WTC11 (cell line): ENCODE results near the gene CREB3L4. TPM values are rescaled to one million over a fixed set of nuclear protein-coding genes. Genes with fewer than 3 reads are reported as not detected.

Experiments
- CREM ChIP-seq: sonication (generic); formaldehyde crosslinking; IDR thresholded peaks from 2 replicates; pipeline ENCODE4 v1.8.1; 2022; ENCODE audit warnings: mild to moderate bottlenecking, missing genetic modification reagents, moderate library complexity
- ESRRA ChIP-seq: sonication (generic); formaldehyde crosslinking; IDR thresholded peaks from 2 replicates; pipeline ENCODE4 v1.8.1; 2022; ENCODE audit warnings: mild to moderate bottlenecking, missing genetic modification reagents, borderline replicate concordance
- FOXK1 ChIP-seq: sonication (generic); formaldehyde crosslinking; IDR thresholded peaks from 2 replicates; pipeline ENCODE4 v1.8.0; 2022; ENCODE audit warnings: mild to moderate bottlenecking, moderate library complexity, missing genetic modification reagents
- HMGA2 ChIP-seq: fragments of 250-450 bp; sonication (Bioruptor Pico); IDR thresholded peaks from 2 replicates; pipeline ENCODE4 v1.4.0; 2021; ENCODE audit warnings: mild to moderate bottlenecking, moderate library complexity
- MXD4 ChIP-seq: fragments of 250-450 bp; sonication (Bioruptor Pico); IDR thresholded peaks from 2 replicates; pipeline ENCODE4 v1.8.0; 2021; ENCODE audit warnings: mild to moderate bottlenecking, moderate library complexity, borderline replicate concordance
- NR3C1 ChIP-seq: sonication (generic); formaldehyde crosslinking; conservative IDR thresholded peaks from 2 replicates; pipeline ENCODE4 v1.8.1; 2023; ENCODE audit warnings: low read depth, mild to moderate bottlenecking, missing genetic modification reagents
- OVOL2 ChIP-seq: fragments of 250-450 bp; sonication (Bioruptor Pico); IDR thresholded peaks from 2 replicates; pipeline ENCODE4 v1.9.0; 2021; ENCODE audit warnings: mild to moderate bottlenecking, borderline replicate concordance
- RELA ChIP-seq: sonication (generic); formaldehyde crosslinking; IDR thresholded peaks from 2 replicates; pipeline ENCODE4 v1.8.1; 2022; ENCODE audit warnings: missing genetic modification reagents, mild to moderate bottlenecking, borderline replicate concordance
- SMAD4 ChIP-seq: sonication (generic); formaldehyde crosslinking; IDR thresholded peaks from 2 replicates; pipeline ENCODE4 v1.8.0; 2022; ENCODE audit warnings: mild to moderate bottlenecking, missing genetic modification reagents
- ZNF219 ChIP-seq: sonication (generic); formaldehyde crosslinking; IDR thresholded peaks from 2 replicates; pipeline ENCODE4 v1.8.0; 2023; ENCODE audit warnings: missing genetic modification reagents, mild to moderate bottlenecking, borderline replicate concordance
- ZNF263 ChIP-seq: sonication (generic); formaldehyde crosslinking; IDR thresholded peaks from 2 replicates; pipeline ENCODE4 v1.8.1; 2022; ENCODE audit warnings: low read depth, mild to moderate bottlenecking, moderate library complexity, missing genetic modification reagents
- ZNF317 ChIP-seq: sonication (generic); formaldehyde crosslinking; IDR thresholded peaks from 2 replicates; pipeline ENCODE4 v1.8.1; 2023; ENCODE audit warnings: low read depth, mild to moderate bottlenecking, moderate library complexity, missing genetic modification reagents, borderline replicate concordance
- ZNF423 ChIP-seq: fragments of 250-450 bp; sonication (Bioruptor Pico); IDR thresholded peaks from 2 replicates; pipeline ENCODE4 v2.1.2; 2022; ENCODE audit warnings: mild to moderate bottlenecking, moderate library complexity
- total RNA-seq: library from RNA; stranded (reverse); gene quantifications from 3 replicates; pipeline ENCODE4 v1.2.3, GENCODE V29; 2021
- TF ChIP-seq, protein P1 (sequence below): fragments of 250-450 bp; sonication (Bioruptor Pico); IDR thresholded peaks from 2 replicates; pipeline ENCODE4 v1.9.0; 2021; ENCODE audit warnings: mild to moderate bottlenecking
- TF ChIP-seq, protein P2 (sequence below): sonication (generic); formaldehyde crosslinking; IDR thresholded peaks from 2 replicates; pipeline ENCODE4 v1.8.1; 2022; ENCODE audit warnings: low read depth, missing genetic modification reagents, borderline replicate concordance
- TF ChIP-seq, protein P3 (sequence below): fragments of 250-450 bp; sonication (Bioruptor Pico); IDR thresholded peaks from 2 replicates; pipeline ENCODE4 v1.9.0; 2021; ENCODE audit warnings: mild to moderate bottlenecking, borderline replicate concordance
- TF ChIP-seq, protein P4 (sequence below): sonication (generic); formaldehyde crosslinking; conservative IDR thresholded peaks from 2 replicates; pipeline ENCODE4 v1.8.1; 2023; ENCODE audit warnings: mild to moderate bottlenecking, low read depth, missing genetic modification reagents, moderate library complexity
- TF ChIP-seq, protein P5 (sequence below): fragments of 200-600 bp; IDR thresholded peaks from 2 replicates; pipeline ENCODE4 v1.8.0; 2022; ENCODE audit warnings: antibody characterized with exemption
- TF ChIP-seq, protein P6 (sequence below): sonication (generic); formaldehyde crosslinking; IDR thresholded peaks from 2 replicates; pipeline ENCODE4 v1.8.1; 2023; ENCODE audit warnings: mild to moderate bottlenecking, moderate library complexity, missing genetic modification reagents
- TF ChIP-seq, protein P7 (sequence below): sonication (generic); formaldehyde crosslinking; IDR thresholded peaks from 2 replicates; pipeline ENCODE4 v1.8.1; 2023; ENCODE audit warnings: mild to moderate bottlenecking, missing genetic modification reagents

Gene CREB3L4
- total RNA-seq, 1 experiment from 2014 or later: 33.1 TPM

DNA sequence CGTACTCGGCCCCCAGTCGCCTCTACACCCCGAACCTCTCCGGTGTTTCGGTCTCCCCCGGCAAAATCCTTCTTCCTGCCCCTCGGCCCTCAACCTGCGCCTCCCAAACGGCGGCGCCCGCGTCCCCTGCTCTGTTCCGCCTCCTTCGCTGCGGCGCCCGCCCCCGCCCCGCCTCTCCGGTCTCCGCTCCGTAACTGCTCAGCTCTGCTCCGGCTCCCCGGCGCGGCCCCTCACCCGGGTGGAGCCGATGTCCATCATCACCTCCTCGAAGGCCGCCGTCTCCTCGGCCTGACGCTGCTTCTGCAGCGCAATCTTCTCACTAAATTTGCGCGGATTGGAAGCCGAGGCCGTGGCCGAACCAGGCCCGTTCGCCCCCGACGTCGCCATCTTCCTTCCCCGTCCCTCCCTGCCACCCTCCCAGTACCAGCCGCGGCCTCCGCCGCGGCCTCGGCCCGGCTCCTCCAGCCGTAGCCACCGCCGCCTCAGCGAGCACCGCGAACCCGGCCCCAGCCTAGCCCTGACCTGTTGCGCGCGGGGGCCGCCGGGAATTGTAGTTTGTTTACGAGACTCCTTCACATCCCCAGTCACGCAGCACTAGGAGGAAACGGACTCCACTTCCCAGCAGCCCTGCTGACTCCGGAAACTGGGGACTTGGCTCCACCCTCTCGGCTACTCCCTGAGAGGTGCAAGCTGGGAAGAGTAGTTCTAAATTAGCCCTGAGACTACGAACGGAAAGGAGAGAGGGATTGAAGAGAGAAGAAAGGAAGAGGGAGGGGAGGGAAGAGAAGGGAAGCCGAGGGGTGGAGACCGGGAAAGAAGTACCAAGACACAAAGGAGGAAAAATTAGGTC is 9.4 kb upstream of the CREB3L4 start, which contains the start of gene CRTC2 (continued):
- TF ChIP-seq ZNF219 (CRISPR knock-in tag) (no peak; the same call in 1 of the 2 replicates), FOXK1 (CRISPR knock-in tag) (peak; percentile 97), HMGA2 (CRISPR knock-in tag) (no peak), CREM (no peak; the same call in 1 of the 2 replicates), OVOL2 (CRISPR knock-in tag) (no peak), ZNF263 (no peak), RELA (CRISPR knock-in tag) (peak; percentile 63; the same call in 1 of the 2 replicates), MXD4 (CRISPR knock-in tag) (no peak), SMAD4 (CRISPR knock-in tag) (no peak), NR3C1 (CRISPR knock-in tag) (no peak), ESRRA (CRISPR knock-in tag) (0 out of 2 replicates have a peak, but pooled peaks have one; percentile 63), ZNF423 (CRISPR knock-in tag) (no peak), ZNF317 (CRISPR knock-in tag) (no peak)
- TF ChIP-seq, protein P1, sequence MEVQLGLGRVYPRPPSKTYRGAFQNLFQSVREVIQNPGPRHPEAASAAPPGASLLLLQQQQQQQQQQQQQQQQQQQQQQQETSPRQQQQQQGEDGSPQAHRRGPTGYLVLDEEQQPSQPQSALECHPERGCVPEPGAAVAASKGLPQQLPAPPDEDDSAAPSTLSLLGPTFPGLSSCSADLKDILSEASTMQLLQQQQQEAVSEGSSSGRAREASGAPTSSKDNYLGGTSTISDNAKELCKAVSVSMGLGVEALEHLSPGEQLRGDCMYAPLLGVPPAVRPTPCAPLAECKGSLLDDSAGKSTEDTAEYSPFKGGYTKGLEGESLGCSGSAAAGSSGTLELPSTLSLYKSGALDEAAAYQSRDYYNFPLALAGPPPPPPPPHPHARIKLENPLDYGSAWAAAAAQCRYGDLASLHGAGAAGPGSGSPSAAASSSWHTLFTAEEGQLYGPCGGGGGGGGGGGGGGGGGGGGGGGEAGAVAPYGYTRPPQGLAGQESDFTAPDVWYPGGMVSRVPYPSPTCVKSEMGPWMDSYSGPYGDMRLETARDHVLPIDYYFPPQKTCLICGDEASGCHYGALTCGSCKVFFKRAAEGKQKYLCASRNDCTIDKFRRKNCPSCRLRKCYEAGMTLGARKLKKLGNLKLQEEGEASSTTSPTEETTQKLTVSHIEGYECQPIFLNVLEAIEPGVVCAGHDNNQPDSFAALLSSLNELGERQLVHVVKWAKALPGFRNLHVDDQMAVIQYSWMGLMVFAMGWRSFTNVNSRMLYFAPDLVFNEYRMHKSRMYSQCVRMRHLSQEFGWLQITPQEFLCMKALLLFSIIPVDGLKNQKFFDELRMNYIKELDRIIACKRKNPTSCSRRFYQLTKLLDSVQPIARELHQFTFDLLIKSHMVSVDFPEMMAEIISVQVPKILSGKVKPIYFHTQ: no peak
- TF ChIP-seq, protein P2, sequence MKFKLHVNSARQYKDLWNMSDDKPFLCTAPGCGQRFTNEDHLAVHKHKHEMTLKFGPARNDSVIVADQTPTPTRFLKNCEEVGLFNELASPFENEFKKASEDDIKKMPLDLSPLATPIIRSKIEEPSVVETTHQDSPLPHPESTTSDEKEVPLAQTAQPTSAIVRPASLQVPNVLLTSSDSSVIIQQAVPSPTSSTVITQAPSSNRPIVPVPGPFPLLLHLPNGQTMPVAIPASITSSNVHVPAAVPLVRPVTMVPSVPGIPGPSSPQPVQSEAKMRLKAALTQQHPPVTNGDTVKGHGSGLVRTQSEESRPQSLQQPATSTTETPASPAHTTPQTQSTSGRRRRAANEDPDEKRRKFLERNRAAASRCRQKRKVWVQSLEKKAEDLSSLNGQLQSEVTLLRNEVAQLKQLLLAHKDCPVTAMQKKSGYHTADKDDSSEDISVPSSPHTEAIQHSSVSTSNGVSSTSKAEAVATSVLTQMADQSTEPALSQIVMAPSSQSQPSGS (CRISPR knock-in tag): no peak
- TF ChIP-seq, protein P3, sequence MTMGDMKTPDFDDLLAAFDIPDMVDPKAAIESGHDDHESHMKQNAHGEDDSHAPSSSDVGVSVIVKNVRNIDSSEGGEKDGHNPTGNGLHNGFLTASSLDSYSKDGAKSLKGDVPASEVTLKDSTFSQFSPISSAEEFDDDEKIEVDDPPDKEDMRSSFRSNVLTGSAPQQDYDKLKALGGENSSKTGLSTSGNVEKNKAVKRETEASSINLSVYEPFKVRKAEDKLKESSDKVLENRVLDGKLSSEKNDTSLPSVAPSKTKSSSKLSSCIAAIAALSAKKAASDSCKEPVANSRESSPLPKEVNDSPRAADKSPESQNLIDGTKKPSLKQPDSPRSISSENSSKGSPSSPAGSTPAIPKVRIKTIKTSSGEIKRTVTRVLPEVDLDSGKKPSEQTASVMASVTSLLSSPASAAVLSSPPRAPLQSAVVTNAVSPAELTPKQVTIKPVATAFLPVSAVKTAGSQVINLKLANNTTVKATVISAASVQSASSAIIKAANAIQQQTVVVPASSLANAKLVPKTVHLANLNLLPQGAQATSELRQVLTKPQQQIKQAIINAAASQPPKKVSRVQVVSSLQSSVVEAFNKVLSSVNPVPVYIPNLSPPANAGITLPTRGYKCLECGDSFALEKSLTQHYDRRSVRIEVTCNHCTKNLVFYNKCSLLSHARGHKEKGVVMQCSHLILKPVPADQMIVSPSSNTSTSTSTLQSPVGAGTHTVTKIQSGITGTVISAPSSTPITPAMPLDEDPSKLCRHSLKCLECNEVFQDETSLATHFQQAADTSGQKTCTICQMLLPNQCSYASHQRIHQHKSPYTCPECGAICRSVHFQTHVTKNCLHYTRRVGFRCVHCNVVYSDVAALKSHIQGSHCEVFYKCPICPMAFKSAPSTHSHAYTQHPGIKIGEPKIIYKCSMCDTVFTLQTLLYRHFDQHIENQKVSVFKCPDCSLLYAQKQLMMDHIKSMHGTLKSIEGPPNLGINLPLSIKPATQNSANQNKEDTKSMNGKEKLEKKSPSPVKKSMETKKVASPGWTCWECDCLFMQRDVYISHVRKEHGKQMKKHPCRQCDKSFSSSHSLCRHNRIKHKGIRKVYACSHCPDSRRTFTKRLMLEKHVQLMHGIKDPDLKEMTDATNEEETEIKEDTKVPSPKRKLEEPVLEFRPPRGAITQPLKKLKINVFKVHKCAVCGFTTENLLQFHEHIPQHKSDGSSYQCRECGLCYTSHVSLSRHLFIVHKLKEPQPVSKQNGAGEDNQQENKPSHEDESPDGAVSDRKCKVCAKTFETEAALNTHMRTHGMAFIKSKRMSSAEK: peak; percentile 83
- TF ChIP-seq, protein P4, sequence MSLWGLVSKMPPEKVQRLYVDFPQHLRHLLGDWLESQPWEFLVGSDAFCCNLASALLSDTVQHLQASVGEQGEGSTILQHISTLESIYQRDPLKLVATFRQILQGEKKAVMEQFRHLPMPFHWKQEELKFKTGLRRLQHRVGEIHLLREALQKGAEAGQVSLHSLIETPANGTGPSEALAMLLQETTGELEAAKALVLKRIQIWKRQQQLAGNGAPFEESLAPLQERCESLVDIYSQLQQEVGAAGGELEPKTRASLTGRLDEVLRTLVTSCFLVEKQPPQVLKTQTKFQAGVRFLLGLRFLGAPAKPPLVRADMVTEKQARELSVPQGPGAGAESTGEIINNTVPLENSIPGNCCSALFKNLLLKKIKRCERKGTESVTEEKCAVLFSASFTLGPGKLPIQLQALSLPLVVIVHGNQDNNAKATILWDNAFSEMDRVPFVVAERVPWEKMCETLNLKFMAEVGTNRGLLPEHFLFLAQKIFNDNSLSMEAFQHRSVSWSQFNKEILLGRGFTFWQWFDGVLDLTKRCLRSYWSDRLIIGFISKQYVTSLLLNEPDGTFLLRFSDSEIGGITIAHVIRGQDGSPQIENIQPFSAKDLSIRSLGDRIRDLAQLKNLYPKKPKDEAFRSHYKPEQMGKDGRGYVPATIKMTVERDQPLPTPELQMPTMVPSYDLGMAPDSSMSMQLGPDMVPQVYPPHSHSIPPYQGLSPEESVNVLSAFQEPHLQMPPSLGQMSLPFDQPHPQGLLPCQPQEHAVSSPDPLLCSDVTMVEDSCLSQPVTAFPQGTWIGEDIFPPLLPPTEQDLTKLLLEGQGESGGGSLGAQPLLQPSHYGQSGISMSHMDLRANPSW (CRISPR knock-in tag): no peak
- TF ChIP-seq, protein P5, sequence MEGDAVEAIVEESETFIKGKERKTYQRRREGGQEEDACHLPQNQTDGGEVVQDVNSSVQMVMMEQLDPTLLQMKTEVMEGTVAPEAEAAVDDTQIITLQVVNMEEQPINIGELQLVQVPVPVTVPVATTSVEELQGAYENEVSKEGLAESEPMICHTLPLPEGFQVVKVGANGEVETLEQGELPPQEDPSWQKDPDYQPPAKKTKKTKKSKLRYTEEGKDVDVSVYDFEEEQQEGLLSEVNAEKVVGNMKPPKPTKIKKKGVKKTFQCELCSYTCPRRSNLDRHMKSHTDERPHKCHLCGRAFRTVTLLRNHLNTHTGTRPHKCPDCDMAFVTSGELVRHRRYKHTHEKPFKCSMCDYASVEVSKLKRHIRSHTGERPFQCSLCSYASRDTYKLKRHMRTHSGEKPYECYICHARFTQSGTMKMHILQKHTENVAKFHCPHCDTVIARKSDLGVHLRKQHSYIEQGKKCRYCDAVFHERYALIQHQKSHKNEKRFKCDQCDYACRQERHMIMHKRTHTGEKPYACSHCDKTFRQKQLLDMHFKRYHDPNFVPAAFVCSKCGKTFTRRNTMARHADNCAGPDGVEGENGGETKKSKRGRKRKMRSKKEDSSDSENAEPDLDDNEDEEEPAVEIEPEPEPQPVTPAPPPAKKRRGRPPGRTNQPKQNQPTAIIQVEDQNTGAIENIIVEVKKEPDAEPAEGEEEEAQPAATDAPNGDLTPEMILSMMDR: no peak
- TF ChIP-seq, protein P6, sequence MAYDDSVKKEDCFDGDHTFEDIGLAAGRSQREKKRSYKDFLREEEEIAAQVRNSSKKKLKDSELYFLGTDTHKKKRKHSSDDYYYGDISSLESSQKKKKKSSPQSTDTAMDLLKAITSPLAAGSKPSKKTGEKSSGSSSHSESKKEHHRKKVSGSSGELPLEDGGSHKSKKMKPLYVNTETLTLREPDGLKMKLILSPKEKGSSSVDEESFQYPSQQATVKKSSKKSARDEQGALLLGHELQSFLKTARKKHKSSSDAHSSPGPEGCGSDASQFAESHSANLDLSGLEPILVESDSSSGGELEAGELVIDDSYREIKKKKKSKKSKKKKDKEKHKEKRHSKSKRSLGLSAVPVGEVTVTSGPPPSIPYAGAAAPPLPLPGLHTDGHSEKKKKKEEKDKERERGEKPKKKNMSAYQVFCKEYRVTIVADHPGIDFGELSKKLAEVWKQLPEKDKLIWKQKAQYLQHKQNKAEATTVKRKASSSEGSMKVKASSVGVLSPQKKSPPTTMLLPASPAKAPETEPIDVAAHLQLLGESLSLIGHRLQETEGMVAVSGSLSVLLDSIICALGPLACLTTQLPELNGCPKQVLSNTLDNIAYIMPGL (CRISPR knock-in tag): peak; percentile 92
- TF ChIP-seq, protein P7, sequence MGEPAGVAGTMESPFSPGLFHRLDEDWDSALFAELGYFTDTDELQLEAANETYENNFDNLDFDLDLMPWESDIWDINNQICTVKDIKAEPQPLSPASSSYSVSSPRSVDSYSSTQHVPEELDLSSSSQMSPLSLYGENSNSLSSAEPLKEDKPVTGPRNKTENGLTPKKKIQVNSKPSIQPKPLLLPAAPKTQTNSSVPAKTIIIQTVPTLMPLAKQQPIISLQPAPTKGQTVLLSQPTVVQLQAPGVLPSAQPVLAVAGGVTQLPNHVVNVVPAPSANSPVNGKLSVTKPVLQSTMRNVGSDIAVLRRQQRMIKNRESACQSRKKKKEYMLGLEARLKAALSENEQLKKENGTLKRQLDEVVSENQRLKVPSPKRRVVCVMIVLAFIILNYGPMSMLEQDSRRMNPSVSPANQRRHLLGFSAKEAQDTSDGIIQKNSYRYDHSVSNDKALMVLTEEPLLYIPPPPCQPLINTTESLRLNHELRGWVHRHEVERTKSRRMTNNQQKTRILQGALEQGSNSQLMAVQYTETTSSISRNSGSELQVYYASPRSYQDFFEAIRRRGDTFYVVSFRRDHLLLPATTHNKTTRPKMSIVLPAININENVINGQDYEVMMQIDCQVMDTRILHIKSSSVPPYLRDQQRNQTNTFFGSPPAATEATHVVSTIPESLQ (CRISPR knock-in tag): no peak
